Measurements from ENCODE around the gene SNHG17. TPM values are rescaled to one million over a fixed set of nuclear protein-coding genes. Genes with fewer than 3 reads are reported as not detected.
A peak's percentile ranks its signal among the peaks of the same experiment; 100 is the strongest.
"Not testable (repeated sequence)": the region's sequence is repeated elsewhere in the genome, so short reads cannot be mapped to it uniquely, and the experiment has no call there.

SNHG17 gene
- polyA plus RNA-seq, 2 of the 4 experiments (the other 2 are of a cell fraction), result 125 to 154 TPM

DNA sequence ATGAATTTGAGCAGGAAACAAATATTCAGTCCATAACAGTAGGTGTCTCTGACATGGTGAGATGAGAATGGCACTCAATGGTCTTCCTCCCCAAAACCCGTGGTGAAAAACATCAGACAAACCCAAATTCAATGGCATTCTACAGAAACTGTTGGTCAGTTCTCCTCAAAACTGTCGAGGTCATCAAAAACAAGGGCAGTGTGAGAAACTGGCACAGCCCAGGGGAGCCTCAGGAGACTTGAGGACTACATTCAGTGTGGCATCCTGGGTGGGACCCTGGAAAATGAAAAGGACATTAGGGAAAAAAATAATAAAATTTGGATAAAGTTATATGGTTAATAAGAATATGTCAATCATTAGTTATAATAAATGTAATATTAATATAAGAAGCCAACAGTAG, 48.3 kb downstream of the SNHG17 start:
- H3K4me2 ChIP-seq, result no peak overlapping the region
- ATAC-seq (no peak), FAIRE-seq (no peak), DNase-seq (ENCODE audit: low read depth in 1 of 2, low spot score in 1 of 2) (no peak)
- peak; percentile 91 for TF ChIP-seq MAFK (IDR thresholded peaks at IDR 0.05; ENCODE audit: partially characterized antibody)
- TF ChIP-seq, protein P1, sequence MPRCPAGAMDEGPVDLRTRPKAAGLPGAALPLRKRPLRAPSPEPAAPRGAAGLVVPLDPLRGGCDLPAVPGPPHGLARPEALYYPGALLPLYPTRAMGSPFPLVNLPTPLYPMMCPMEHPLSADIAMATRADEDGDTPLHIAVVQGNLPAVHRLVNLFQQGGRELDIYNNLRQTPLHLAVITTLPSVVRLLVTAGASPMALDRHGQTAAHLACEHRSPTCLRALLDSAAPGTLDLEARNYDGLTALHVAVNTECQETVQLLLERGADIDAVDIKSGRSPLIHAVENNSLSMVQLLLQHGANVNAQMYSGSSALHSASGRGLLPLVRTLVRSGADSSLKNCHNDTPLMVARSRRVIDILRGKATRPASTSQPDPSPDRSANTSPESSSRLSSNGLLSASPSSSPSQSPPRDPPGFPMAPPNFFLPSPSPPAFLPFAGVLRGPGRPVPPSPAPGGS (IDR thresholded peaks at IDR 0.05), result no peak
- TF ChIP-seq, protein P2, sequence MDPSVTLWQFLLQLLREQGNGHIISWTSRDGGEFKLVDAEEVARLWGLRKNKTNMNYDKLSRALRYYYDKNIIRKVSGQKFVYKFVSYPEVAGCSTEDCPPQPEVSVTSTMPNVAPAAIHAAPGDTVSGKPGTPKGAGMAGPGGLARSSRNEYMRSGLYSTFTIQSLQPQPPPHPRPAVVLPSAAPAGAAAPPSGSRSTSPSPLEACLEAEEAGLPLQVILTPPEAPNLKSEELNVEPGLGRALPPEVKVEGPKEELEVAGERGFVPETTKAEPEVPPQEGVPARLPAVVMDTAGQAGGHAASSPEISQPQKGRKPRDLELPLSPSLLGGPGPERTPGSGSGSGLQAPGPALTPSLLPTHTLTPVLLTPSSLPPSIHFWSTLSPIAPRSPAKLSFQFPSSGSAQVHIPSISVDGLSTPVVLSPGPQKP (IDR thresholded peaks at IDR 0.05; ENCODE audit: low read depth, low read length), result no peak
- H3K4me3 ChIP-seq, result no peak overlapping the region
- no peaks in the 10 kb centered on the region for H3K9me3 ChIP-seq
- no peaks in the 10 kb centered on the region for H3K4me1 ChIP-seq
- ChIA-PET CTCF (interaction anchor here (1.6 kb wide), 2 partner anchors 22 to 59 kb away, joined by 6 read pairs; no protein-coding TSS in a partner anchor), POLR2A (no interaction called here)
- WGBS (ENCODE audit: missing lambda C conversion rate), result 5% methylated on average over 2 of the region's 2 CpGs
- H3K27ac ChIP-seq, result no peak overlapping the region

DNA sequence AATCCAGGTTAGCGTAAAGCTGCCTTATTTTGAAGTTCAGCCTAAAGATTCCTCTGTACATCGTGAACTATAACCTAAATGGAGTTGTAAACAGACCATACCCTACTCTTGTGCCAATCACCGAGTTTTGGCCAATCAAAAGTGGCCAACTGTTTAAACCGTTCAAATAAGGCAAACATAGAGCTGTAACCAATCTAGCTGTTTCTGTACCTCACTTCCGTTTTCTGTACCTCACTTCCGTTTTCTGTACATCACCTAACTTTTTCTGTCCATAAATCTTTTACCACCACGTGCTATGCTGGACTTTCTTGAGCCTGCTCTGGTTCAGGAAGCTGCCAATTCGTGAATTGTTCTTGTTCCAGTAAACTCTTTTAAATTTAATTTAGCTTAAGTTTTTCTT, 49.1 kb downstream of the SNHG17 start:
- TF ChIP-seq, protein P3, sequence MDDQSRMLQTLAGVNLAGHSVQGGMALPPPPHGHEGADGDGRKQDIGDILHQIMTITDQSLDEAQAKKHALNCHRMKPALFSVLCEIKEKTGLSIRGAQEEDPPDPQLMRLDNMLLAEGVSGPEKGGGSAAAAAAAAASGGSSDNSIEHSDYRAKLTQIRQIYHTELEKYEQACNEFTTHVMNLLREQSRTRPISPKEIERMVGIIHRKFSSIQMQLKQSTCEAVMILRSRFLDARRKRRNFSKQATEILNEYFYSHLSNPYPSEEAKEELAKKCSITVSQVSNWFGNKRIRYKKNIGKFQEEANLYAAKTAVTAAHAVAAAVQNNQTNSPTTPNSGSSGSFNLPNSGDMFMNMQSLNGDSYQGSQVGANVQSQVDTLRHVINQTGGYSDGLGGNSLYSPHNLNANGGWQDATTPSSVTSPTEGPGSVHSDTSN (IDR thresholded peaks at IDR 0.05), result no peak
- no peak for TF ChIP-seq EHMT2 (IDR thresholded peaks at IDR 0.05; ENCODE audit: low read depth)
- TF ChIP-seq TP53 (CRISPR knock-in tag; IDR thresholded peaks at IDR 0.05), result no peak
- TF ChIP-seq HOXB5 (CRISPR knock-in tag; IDR thresholded peaks at IDR 0.05), result no peak
- no peak for TF ChIP-seq NFE2L2 (conservative IDR thresholded peaks at IDR 0.05; ENCODE audit: low read length)
- TF ChIP-seq, protein P1 (IDR thresholded peaks at IDR 0.05), result no peak
- TF ChIP-seq, protein P4, sequence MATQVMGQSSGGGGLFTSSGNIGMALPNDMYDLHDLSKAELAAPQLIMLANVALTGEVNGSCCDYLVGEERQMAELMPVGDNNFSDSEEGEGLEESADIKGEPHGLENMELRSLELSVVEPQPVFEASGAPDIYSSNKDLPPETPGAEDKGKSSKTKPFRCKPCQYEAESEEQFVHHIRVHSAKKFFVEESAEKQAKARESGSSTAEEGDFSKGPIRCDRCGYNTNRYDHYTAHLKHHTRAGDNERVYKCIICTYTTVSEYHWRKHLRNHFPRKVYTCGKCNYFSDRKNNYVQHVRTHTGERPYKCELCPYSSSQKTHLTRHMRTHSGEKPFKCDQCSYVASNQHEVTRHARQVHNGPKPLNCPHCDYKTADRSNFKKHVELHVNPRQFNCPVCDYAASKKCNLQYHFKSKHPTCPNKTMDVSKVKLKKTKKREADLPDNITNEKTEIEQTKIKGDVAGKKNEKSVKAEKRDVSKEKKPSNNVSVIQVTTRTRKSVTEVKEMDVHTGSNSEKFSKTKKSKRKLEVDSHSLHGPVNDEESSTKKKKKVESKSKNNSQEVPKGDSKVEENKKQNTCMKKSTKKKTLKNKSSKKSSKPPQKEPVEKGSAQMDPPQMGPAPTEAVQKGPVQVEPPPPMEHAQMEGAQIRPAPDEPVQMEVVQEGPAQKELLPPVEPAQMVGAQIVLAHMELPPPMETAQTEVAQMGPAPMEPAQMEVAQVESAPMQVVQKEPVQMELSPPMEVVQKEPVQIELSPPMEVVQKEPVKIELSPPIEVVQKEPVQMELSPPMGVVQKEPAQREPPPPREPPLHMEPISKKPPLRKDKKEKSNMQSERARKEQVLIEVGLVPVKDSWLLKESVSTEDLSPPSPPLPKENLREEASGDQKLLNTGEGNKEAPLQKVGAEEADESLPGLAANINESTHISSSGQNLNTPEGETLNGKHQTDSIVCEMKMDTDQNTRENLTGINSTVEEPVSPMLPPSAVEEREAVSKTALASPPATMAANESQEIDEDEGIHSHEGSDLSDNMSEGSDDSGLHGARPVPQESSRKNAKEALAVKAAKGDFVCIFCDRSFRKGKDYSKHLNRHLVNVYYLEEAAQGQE (IDR thresholded peaks at IDR 0.05), result no peak
- Histone ChIP-seq H3K4me3 (no peak overlapping the region), H3K4me2 (no peak overlapping the region), H3K9me3 (no peaks in the 10 kb centered on the region), H3K27ac (no peak overlapping the region), H3K4me1 (no peaks in the 10 kb centered on the region)
- DNase-seq (ENCODE audit: low read depth in 1 of 2, low spot score in 1 of 2), result no peak
- ChIA-PET CTCF (interaction anchor here (1.6 kb wide), 2 partner anchors 23 to 60 kb away, joined by 6 read pairs; no protein-coding TSS in a partner anchor), POLR2A (no interaction called here)
- WGBS (ENCODE audit: missing lambda C conversion rate), result 45% methylated on average over 8 of the region's 8 CpGs
- ATAC-seq, result no peak
- FAIRE-seq, result no peak

DNA sequence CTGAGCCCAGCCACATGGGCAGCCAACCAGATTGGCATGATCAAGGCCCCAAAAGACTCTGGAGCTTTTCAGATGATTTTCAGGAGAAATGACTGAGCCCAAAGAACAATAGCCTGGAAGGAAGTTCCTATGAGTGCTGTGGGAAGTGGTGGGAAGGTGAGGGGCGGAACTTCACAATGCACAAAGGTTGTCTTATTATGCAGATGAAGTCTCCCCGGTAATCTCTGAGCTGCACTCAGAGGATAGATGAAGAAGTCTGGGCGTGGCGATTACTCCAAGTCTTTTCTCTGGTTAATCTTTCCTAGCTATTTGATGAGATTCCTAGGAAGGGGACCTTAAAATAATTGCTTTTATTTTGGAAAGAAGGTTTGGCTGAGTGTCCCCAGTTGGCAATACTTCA, 52.0 kb downstream of the SNHG17 start:
- DNase-seq (ENCODE audit: low read depth in 1 of 2, low spot score in 1 of 2) (no peak), FAIRE-seq (no peak), ATAC-seq (no peak)
- no peaks in the 10 kb centered on the region for H3K4me1 ChIP-seq
- 67% methylated on average over 4 of the region's 4 CpGs for WGBS (ENCODE audit: missing lambda C conversion rate)
- H3K27ac ChIP-seq, result no peak overlapping the region
- POLR2A ChIA-PET, result no interaction called here
- H3K4me3 ChIP-seq, result no peak overlapping the region
- no peak overlapping the region for H3K4me2 ChIP-seq
- no peaks in the 10 kb centered on the region for H3K9me3 ChIP-seq
- TF ChIP-seq NPAS2 (CRISPR knock-in tag; IDR thresholded peaks at IDR 0.05; ENCODE audit: borderline replicate concordance) (no peak), NR3C1 (IDR thresholded peaks at IDR 0.05) (no peak), CBX8 (IDR thresholded peaks at IDR 0.05) (no peak), HOXB13 (CRISPR knock-in tag; IDR thresholded peaks at IDR 0.05; ENCODE audit: low read depth) (no peak), FOSB (CRISPR knock-in tag; IDR thresholded peaks at IDR 0.05) (no peak), MAZ (IDR thresholded peaks at IDR 0.05; ENCODE audit: borderline replicate concordance, low read depth, low read length) (no peak), EHF (CRISPR knock-in tag; IDR thresholded peaks at IDR 0.05) (no peak), JUN (IDR thresholded peaks at IDR 0.05) (no peak), SMC3 (IDR thresholded peaks at IDR 0.05) (no peak), FOXS1 (CRISPR knock-in tag; IDR thresholded peaks at IDR 0.05) (no peak)
- TF ChIP-seq, protein P5, sequence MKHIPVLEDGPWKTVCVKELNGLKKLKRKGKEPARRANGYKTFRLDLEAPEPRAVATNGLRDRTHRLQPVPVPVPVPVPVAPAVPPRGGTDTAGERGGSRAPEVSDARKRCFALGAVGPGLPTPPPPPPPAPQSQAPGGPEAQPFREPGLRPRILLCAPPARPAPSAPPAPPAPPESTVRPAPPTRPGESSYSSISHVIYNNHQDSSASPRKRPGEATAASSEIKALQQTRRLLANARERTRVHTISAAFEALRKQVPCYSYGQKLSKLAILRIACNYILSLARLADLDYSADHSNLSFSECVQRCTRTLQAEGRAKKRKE (CRISPR knock-in tag; IDR thresholded peaks at IDR 0.05; ENCODE audit: low read depth), result no peak
- TF ChIP-seq, protein P1 (IDR thresholded peaks at IDR 0.05), result no peak
- CTCF ChIA-PET, result interaction anchor here (0.9 to 1.5 kb wide), 5 partner anchors 17 to 768 kb away, joined by 3 to 4 read pairs (median 3); no protein-coding TSS in a partner anchor

DNA sequence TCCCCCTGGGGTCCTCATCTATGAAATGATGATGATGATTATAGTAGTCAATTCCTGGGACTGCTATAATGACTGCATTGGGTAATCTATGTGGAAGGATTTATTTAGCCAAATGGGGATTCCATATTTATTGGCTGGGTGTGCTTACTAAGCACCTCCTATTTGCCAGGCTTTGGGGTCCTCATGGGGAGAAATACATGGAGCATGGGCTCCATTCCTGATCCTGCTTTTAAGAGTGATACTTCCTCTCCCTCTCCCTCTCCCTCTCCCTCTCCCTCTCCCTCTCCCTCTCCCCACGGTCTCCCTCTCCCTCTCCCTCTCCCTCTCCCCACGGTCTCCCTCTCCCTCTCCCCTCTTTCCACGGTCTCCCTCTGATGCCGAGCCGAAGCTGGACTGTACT, 57.3 kb downstream of the SNHG17 start:
- CTCF ChIA-PET, result interaction anchor here (1.0 kb wide), 1 partner anchor 30 kb away, joined by 3 read pairs; no protein-coding TSS in a partner anchor
- 51% methylated on average over 4 of the region's 5 CpGs for WGBS (ENCODE audit: missing lambda C conversion rate)
- DNase-seq (ENCODE audit: low read depth in 1 of 2, low spot score in 1 of 2); H3K4me1 ChIP-seq; POLR2A ChIA-PET; H3K27ac ChIP-seq; ATAC-seq; H3K4me2 ChIP-seq; FAIRE-seq; H3K9me3 ChIP-seq; H3K4me3 ChIP-seq: not testable (repeated sequence)

All from A549 (cell line).